Ishikawa (cell line): ENCODE measurements around the gene CADM1.

Experiments
- EP300 ChIP-seq: IDR thresholded peaks from 2 replicates; pipeline ENCODE4 v1.6.1; 2012; ENCODE audit warnings: borderline replicate concordance
- TCF12 ChIP-seq: IDR thresholded peaks from 2 replicates; pipeline ENCODE4 v1.6.1; 2012; ENCODE audit warnings: low read depth
- TEAD4 ChIP-seq: IDR thresholded peaks from 2 replicates; pipeline ENCODE4 v1.6.1; 2012
- ZBTB7A ChIP-seq: IDR thresholded peaks from 2 replicates; pipeline ENCODE4 v1.6.1; 2012; ENCODE audit warnings: low read depth
- TF ChIP-seq, protein P1 (sequence below): IDR thresholded peaks from 2 replicates; pipeline ENCODE4 v1.6.1; 2012

DNA sequence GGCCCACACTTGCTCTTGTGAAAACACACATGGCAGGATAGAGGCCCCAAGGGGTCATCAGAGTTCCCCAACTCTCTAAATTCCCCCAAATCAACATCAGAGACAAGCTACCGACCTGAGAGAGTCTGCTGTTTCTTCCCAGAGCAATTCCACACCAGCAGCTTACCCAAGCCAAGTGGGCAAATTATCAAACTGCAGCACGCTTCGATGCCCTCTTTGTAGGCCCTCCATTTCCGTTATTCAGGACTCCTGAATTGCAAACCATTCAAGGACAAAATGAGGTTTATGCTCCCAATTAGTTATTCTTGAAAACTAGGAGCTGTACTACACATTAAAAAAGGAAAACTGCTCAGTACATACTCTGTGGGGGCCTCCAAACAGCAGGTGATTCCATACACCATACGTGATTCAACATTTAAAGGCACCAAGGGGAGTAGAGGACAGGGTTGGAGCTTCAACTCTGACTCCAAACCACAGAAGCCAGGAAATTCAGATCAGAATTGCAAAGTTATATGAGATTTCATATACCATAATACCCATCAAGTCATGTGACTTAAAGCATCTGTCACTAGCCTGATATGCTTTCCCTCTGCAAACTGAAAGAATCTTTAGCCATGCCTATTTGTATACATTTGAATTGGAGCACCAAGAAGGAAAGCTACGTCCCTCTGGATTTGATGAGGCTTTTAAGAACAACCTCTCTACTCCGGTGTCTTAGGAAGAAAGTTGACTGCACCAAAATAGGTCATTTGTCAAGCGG is 234.8 kb downstream of the CADM1 start:
- TF ChIP-seq, protein P1, sequence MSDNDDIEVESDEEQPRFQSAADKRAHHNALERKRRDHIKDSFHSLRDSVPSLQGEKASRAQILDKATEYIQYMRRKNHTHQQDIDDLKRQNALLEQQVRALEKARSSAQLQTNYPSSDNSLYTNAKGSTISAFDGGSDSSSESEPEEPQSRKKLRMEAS, result no peak
- TF ChIP-seq EP300, result no peak
- no peak for TF ChIP-seq ZBTB7A
- no peak for TF ChIP-seq TEAD4
- no peak for TF ChIP-seq TCF12
